HepG2 (cell line): ENCODE measurements around the gene SLC44A4. TPM values are rescaled to one million over a fixed set of nuclear protein-coding genes. Genes with fewer than 3 reads are reported as not detected.

Experiments
- ATF2 ChIP-seq: sonication (generic); formaldehyde crosslinking; IDR thresholded peaks from 2 replicates; pipeline ENCODE4 v1.4.0; 2020; ENCODE audit warnings: missing genetic modification reagents
- CCDC6 ChIP-seq: sonication (generic); formaldehyde crosslinking; IDR thresholded peaks from 2 replicates; pipeline ENCODE4 v1.8.1; 2022; ENCODE audit warnings: mild to moderate bottlenecking, missing genetic modification reagents, moderate library complexity
- KDM1A ChIP-seq: IDR thresholded peaks from 2 replicates; pipeline ENCODE4 v1.6.1; 2016; ENCODE audit warnings: missing compliant biosample characterization
- NBN ChIP-seq: fragments of 450-650 bp; conservative IDR thresholded peaks from 2 replicates; pipeline ENCODE4 v1.6.1; 2017
- PRDM15 ChIP-seq: sonication (generic); formaldehyde crosslinking; IDR thresholded peaks from 2 replicates; pipeline ENCODE4 v1.4.0; 2020; ENCODE audit warnings: missing genetic modification reagents
- SETDB1 ChIP-seq: sonication (generic); formaldehyde crosslinking; IDR thresholded peaks from 2 replicates; pipeline ENCODE4 v1.5.1; 2020; ENCODE audit warnings: missing genetic modification reagents, mild to moderate bottlenecking, borderline replicate concordance
- SMC3 ChIP-seq: IDR thresholded peaks from 2 replicates; pipeline ENCODE4 v1.6.1; 2011; ENCODE audit warnings: low read length, improper control_type of control experiment
- SP4 ChIP-seq: sonication (generic); formaldehyde crosslinking; IDR thresholded peaks from 2 replicates; pipeline ENCODE4 v1.8.1; 2023; ENCODE audit warnings: mild to moderate bottlenecking, missing genetic modification reagents
- TEAD3 ChIP-seq: optimal IDR thresholded peaks from 2 replicates; pipeline ENCODE3; 2016; ENCODE audit warnings: borderline replicate concordance
- ZBTB49 ChIP-seq: sonication (generic); formaldehyde crosslinking; IDR thresholded peaks from 2 replicates; pipeline ENCODE4 v1.4.0; 2020; ENCODE audit warnings: missing genetic modification reagents, borderline replicate concordance
- ZNF292 ChIP-seq: sonication (generic); formaldehyde crosslinking; IDR thresholded peaks from 2 replicates; pipeline ENCODE4 v1.8.1; 2022; ENCODE audit warnings: mild to moderate bottlenecking, low read depth, missing genetic modification reagents, borderline replicate concordance
- ZNF644 ChIP-seq: IDR thresholded peaks from 2 replicates; pipeline ENCODE4 v1.6.1; 2016; ENCODE audit warnings: low read depth
- ZNF7 ChIP-seq: IDR thresholded peaks from 2 replicates; pipeline ENCODE4 v1.6.1; 2016; ENCODE audit warnings: missing biosample characterization, missing genetic modification reagents
- polyA plus RNA-seq, 8 experiments: library from polyadenylated mRNA; depleted of rRNA in 3 of 8; stranded (reverse) in 7 of 8; unstranded in 1 of 8; fragments of >200 nt; fragmentation: Illumina TruSeq in 4 of 8; extraction: Trizol in 4 of 8; gene quantifications; 2 replicates each; pipeline versions ENCODE4 v1.2.1 to v1.2.3, GENCODE V29; 2011 to 2016; ENCODE audit warnings: low read depth in 4 of 8, missing spikeins in 1 of 8, mixed read lengths in 1 of 8; ENCODE audit not compliant: insufficient read depth in 1 of 8
- total RNA-seq, 5 experiments: library from RNA; depleted of rRNA; stranded (reverse); fragments of >200 nt; fragmentation: Illumina TruSeq; extraction: Trizol; gene quantifications; 2 replicates each; pipeline ENCODE4 v1.2.3, GENCODE V29; 2016; ENCODE audit warnings: low read depth in 1 of 5
- TF ChIP-seq, protein P1 (sequence below): sonication (generic); formaldehyde crosslinking; IDR thresholded peaks from 2 replicates; pipeline ENCODE4 v1.5.0; 2020; ENCODE audit warnings: missing genetic modification reagents, mild to moderate bottlenecking, borderline replicate concordance
- TF ChIP-seq, protein P2 (sequence below): sonication (generic); formaldehyde crosslinking; IDR thresholded peaks from 2 replicates; pipeline ENCODE4 v1.4.0; 2020; ENCODE audit warnings: missing genetic modification reagents, borderline replicate concordance

Gene SLC44A4
- total and polyA plus RNA-seq, 2 of the 13 experiments (the other 11 are each of a cell fraction or from before 2014, with no cell fraction given) = 3.5 to 5.9 TPM

DNA sequence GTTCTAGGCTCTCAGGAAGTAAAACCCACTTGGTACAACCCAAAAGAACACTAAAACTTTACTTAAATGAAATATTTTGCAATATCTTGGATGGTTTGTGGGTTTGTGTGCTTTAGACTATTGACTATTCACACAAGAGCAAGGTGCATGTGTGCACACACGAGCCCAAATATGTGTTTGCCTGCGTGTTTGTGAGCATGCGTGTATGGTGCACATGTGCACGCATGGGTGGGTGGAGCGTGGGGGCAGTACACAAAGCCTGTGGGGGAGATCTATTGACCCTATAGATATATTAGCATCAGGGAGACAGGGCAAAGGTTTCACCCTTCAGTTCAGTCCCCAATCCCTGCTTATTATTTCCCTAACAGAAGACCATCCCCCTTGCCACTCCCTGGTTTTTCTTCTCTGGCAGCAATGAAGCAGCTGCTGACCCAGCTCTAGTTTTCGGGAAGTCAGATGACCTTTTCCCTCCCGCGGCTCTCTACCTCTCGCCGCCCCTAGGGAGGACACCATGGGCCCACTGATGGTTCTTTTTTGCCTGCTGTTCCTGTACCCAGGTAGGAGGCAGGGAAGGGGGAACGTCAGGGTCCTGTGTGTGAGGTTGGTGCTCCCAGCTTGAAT, 48.6 kb upstream of the SLC44A4 start, which contains the start of gene C2 (continued):
- peak; percentile 66; the same call in 1 of the 2 replicates for TF ChIP-seq SP4 (CRISPR knock-in tag)
- TF ChIP-seq ZBTB49 (CRISPR knock-in tag) = no peak
- TF ChIP-seq ZNF644 (CRISPR knock-in tag) = peak; percentile 46; the same call in 1 of the 2 replicates
- peak; percentile 73 for TF ChIP-seq ZNF7 (CRISPR knock-in tag)
- no peak for TF ChIP-seq NBN
- TF ChIP-seq, protein P1, sequence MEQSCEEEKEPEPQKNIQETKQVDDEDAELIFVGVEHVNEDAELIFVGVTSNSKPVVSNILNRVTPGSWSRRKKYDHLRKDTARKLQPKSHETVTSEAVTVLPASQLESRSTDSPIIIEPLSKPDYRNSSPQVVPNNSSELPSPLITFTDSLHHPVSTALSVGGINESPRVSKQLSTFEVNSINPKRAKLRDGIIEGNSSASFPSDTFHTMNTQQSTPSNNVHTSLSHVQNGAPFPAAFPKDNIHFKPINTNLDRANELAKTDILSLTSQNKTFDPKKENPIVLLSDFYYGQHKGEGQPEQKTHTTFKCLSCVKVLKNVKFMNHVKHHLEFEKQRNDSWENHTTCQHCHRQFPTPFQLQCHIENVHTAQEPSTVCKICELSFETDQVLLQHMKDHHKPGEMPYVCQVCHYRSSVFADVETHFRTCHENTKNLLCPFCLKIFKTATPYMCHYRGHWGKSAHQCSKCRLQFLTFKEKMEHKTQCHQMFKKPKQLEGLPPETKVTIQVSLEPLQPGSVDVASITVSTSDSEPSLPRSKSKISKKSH (CRISPR knock-in tag) = no peak
- TF ChIP-seq PRDM15 (CRISPR knock-in tag) = no peak
- peak; percentile 47 for TF ChIP-seq SMC3
- peak; percentile 92 for TF ChIP-seq KDM1A (CRISPR knock-in tag)
- peak; percentile 81 for TF ChIP-seq ATF2
- TF ChIP-seq, protein P2, sequence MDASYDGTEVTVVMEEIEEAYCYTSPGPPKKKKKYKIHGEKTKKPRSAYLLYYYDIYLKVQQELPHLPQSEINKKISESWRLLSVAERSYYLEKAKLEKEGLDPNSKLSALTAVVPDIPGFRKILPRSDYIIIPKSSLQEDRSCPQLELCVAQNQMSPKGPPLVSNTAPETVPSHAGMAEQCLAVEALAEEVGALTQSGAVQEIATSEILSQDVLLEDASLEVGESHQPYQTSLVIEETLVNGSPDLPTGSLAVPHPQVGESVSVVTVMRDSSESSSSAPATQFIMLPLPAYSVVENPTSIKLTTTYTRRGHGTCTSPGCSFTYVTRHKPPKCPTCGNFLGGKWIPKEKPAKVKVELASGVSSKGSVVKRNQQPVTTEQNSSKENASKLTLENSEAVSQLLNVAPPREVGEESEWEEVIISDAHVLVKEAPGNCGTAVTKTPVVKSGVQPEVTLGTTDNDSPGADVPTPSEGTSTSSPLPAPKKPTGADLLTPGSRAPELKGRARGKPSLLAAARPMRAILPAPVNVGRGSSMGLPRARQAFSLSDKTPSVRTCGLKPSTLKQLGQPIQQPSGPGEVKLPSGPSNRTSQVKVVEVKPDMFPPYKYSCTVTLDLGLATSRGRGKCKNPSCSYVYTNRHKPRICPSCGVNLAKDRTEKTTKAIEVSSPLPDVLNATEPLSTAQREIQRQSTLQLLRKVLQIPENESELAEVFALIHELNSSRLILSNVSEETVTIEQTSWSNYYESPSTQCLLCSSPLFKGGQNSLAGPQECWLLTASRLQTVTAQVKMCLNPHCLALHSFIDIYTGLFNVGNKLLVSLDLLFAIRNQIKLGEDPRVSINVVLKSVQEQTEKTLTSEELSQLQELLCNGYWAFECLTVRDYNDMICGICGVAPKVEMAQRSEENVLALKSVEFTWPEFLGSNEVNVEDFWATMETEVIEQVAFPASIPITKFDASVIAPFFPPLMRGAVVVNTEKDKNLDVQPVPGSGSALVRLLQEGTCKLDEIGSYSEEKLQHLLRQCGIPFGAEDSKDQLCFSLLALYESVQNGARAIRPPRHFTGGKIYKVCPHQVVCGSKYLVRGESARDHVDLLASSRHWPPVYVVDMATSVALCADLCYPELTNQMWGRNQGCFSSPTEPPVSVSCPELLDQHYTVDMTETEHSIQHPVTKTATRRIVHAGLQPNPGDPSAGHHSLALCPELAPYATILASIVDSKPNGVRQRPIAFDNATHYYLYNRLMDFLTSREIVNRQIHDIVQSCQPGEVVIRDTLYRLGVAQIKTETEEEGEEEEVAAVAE = peak; percentile 79; the same call in 1 of the 2 replicates
- peak; percentile 48; the same call in 1 of the 2 replicates for TF ChIP-seq CCDC6
- no peak for TF ChIP-seq SETDB1 (CRISPR knock-in tag)
- TF ChIP-seq TEAD3 (CRISPR knock-in tag) = peak; percentile 98
- TF ChIP-seq ZNF292 (CRISPR knock-in tag) = peak; percentile 59; the same call in 1 of the 2 replicates
